Neural cell (in vitro differentiated cells): ENCODE results near the gene ABHD4. TPM values are rescaled to one million over a fixed set of nuclear protein-coding genes. Genes with fewer than 3 reads are reported as not detected.
A peak's percentile ranks its signal among the peaks of the same experiment; 100 is the strongest.

Source experiments
- H2AFZ ChIP-seq: fragments of 200-600, 300-800 bp; sonication (generic), shearing (Covaris generic); 2 replicates; pipeline ENCODE4 v1.6.0; 2014; ENCODE audit warnings: low read depth, mild to moderate bottlenecking, antibody characterized with exemption, low read length, moderate library complexity
- H3F3A ChIP-seq: fragments of 200-600 bp; shearing (Covaris generic); 2 replicates; pipeline ENCODE4 v1.6.1; 2016; ENCODE audit warnings: mild to moderate bottlenecking, moderate library complexity, mixed read lengths, antibody characterized with exemption, low read length; ENCODE audit not compliant: insufficient read depth, poor library complexity, severe bottlenecking
- H3K27ac ChIP-seq: fragments of 200-600, 300-800 bp; sonication (generic), shearing (Covaris generic); 2 replicates; pipeline ENCODE4 v1.5.1; 2014; ENCODE audit warnings: mild to moderate bottlenecking, low read length, moderate library complexity
- H3K27me3 ChIP-seq: fragments of 300-800, 200-600 bp; sonication (generic), shearing (Covaris generic); 2 replicates; pipeline ENCODE4 v1.6.0; 2014; ENCODE audit warnings: mild to moderate bottlenecking, low read depth, low read length, moderate library complexity; ENCODE audit not compliant: insufficient read depth
- H3K36me3 ChIP-seq: fragments of 300-800, 200-600 bp; sonication (generic), shearing (Covaris generic); 2 replicates; pipeline ENCODE4 v1.5.1; 2014; ENCODE audit warnings: mild to moderate bottlenecking, antibody characterized with exemption, low read length, moderate library complexity; ENCODE audit not compliant: insufficient read depth
- H3K4me2 ChIP-seq: fragments of 300-800, 200-600 bp; sonication (generic), shearing (Covaris generic); 2 replicates; pipeline ENCODE4 v1.6.0; 2014; ENCODE audit warnings: mild to moderate bottlenecking, low read length
- H3K4me3 ChIP-seq: fragments of 300-800, 200-600 bp; sonication (generic), shearing (Covaris generic); 2 replicates; pipeline ENCODE4 v1.5.1; 2014; ENCODE audit warnings: mild to moderate bottlenecking, low read length, moderate library complexity
- H3K79me2 ChIP-seq: fragments of 200-600 bp; shearing (Covaris generic); replicated peaks from 2 replicates; pipeline ENCODE4 v1.6.0; 2014; ENCODE audit warnings: mild to moderate bottlenecking, low read length, moderate library complexity; ENCODE audit not compliant: insufficient read depth
- H3K9ac ChIP-seq: fragments of 300-800, 200-600 bp; sonication (generic), shearing (Covaris generic); 2 replicates; pipeline ENCODE4 v1.6.1; 2016; ENCODE audit warnings: mild to moderate bottlenecking, low read length, mixed read lengths
- H3K9me2 ChIP-seq: fragments of 200-600 bp; shearing (Covaris generic); 2 replicates; pipeline ENCODE4 v1.6.1; 2016; ENCODE audit warnings: mild to moderate bottlenecking, low read length, mixed read lengths; ENCODE audit not compliant: insufficient read depth
- H3K9me3 ChIP-seq: fragments of 200-600, 300-800 bp; sonication (generic), shearing (Covaris generic); 2 replicates; pipeline ENCODE4 v1.6.1; 2016; ENCODE audit warnings: mild to moderate bottlenecking, mixed run types, low read length, moderate library complexity, mixed read lengths
- H4K20me1 ChIP-seq: fragments of 200-600 bp; shearing (Covaris generic); 2 replicates; pipeline ENCODE4 v1.6.1; 2016; ENCODE audit warnings: mild to moderate bottlenecking, mixed run types; ENCODE audit not compliant: insufficient read depth
- EP300 ChIP-seq: fragments of 450-650 bp; conservative IDR thresholded peaks from 2 replicates; pipeline ENCODE4 v1.6.1; 2014; ENCODE audit warnings: antibody characterized with exemption, mild to moderate bottlenecking, moderate library complexity; ENCODE audit not compliant: poor library complexity, severe bottlenecking
- EZH2 ChIP-seq: fragments of 200-600, 300-800 bp; shearing (Covaris generic), sonication (generic); IDR thresholded peaks from 2 replicates; pipeline ENCODE4 v1.6.1; 2014; ENCODE audit warnings: antibody characterized with exemption, low read length, borderline replicate concordance, mild to moderate bottlenecking; ENCODE audit not compliant: insufficient read depth, poor library complexity, severe bottlenecking
- MXI1 ChIP-seq: fragments of 450-650 bp; conservative IDR thresholded peaks from 2 replicates; pipeline ENCODE4 v1.6.1; 2014; ENCODE audit warnings: antibody characterized with exemption, mild to moderate bottlenecking; ENCODE audit not compliant: poor library complexity, severe bottlenecking
- POLR2AphosphoS5 ChIP-seq: IDR thresholded peaks from 2 replicates; pipeline ENCODE4 v1.6.1; 2012
- RAD21 ChIP-seq: fragments of 450-650 bp; conservative IDR thresholded peaks from 2 replicates; pipeline ENCODE4 v1.6.1; 2014; ENCODE audit warnings: antibody characterized with exemption, mild to moderate bottlenecking, moderate library complexity
- SMC3 ChIP-seq: fragments of 450-650 bp; conservative IDR thresholded peaks from 2 replicates; pipeline ENCODE4 v1.6.1; 2014; ENCODE audit warnings: antibody characterized with exemption, mild to moderate bottlenecking, moderate library complexity; ENCODE audit not compliant: poor library complexity
- TAF1 ChIP-seq: IDR thresholded peaks from 2 replicates; pipeline ENCODE4 v1.6.1; 2012; ENCODE audit warnings: low read depth
- polyA plus RNA-seq: library from polyadenylated mRNA; depleted of rRNA; stranded (reverse); fragments of >200 nt; gene quantifications from 2 replicates; pipeline ENCODE4 v1.2.3, GENCODE V29; 2014
- TF ChIP-seq, protein P1 (sequence below): fragments of 450-650 bp; IDR thresholded peaks from 2 replicates; pipeline ENCODE4 v1.5.1; 2014; ENCODE audit warnings: antibody characterized with exemption, mild to moderate bottlenecking, moderate library complexity; ENCODE audit not compliant: poor library complexity, severe bottlenecking
- TF ChIP-seq, protein P2 (sequence below): IDR thresholded peaks from 2 replicates; pipeline ENCODE4 v1.6.1; 2012; ENCODE audit warnings: borderline replicate concordance

Gene ABHD4
- polyA plus RNA-seq, 1 donor from 2014 or later: 2.6 TPM

DNA sequence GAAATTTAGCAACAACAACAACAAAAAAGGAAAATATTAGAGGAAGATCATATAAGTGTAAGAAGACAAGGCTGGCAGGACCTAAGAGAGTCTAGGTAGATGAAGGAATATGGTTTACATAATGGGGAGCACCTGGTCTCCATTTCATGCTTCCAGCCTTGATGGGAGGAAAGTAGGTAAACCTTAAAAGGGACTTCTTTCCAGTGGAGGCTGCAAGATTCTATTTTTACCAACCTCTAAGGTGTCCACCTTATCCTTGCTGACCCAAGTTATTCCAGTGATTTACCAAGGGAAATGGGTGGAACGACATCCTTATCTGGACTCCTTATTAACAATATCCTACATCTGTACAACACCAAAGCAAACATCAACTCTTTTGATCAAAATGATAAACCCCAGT is 39.1 kb upstream of the ABHD4 start:
- no peaks in the 10 kb centered on the region for H3K27me3 ChIP-seq
- H2AFZ ChIP-seq: no peak overlapping the region
- H3K9ac ChIP-seq: no peak overlapping the region
- H3K27ac ChIP-seq: no peak overlapping the region
- no peak for TF ChIP-seq TAF1
- TF ChIP-seq EP300: no peak
- TF ChIP-seq, protein P1, sequence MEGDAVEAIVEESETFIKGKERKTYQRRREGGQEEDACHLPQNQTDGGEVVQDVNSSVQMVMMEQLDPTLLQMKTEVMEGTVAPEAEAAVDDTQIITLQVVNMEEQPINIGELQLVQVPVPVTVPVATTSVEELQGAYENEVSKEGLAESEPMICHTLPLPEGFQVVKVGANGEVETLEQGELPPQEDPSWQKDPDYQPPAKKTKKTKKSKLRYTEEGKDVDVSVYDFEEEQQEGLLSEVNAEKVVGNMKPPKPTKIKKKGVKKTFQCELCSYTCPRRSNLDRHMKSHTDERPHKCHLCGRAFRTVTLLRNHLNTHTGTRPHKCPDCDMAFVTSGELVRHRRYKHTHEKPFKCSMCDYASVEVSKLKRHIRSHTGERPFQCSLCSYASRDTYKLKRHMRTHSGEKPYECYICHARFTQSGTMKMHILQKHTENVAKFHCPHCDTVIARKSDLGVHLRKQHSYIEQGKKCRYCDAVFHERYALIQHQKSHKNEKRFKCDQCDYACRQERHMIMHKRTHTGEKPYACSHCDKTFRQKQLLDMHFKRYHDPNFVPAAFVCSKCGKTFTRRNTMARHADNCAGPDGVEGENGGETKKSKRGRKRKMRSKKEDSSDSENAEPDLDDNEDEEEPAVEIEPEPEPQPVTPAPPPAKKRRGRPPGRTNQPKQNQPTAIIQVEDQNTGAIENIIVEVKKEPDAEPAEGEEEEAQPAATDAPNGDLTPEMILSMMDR: no peak
- no peak for TF ChIP-seq RAD21
- TF ChIP-seq SMC3: no peak
- no peak for TF ChIP-seq POLR2AphosphoS5
- TF ChIP-seq EZH2: no peak
- no peak for TF ChIP-seq MXI1
- TF ChIP-seq, protein P2, sequence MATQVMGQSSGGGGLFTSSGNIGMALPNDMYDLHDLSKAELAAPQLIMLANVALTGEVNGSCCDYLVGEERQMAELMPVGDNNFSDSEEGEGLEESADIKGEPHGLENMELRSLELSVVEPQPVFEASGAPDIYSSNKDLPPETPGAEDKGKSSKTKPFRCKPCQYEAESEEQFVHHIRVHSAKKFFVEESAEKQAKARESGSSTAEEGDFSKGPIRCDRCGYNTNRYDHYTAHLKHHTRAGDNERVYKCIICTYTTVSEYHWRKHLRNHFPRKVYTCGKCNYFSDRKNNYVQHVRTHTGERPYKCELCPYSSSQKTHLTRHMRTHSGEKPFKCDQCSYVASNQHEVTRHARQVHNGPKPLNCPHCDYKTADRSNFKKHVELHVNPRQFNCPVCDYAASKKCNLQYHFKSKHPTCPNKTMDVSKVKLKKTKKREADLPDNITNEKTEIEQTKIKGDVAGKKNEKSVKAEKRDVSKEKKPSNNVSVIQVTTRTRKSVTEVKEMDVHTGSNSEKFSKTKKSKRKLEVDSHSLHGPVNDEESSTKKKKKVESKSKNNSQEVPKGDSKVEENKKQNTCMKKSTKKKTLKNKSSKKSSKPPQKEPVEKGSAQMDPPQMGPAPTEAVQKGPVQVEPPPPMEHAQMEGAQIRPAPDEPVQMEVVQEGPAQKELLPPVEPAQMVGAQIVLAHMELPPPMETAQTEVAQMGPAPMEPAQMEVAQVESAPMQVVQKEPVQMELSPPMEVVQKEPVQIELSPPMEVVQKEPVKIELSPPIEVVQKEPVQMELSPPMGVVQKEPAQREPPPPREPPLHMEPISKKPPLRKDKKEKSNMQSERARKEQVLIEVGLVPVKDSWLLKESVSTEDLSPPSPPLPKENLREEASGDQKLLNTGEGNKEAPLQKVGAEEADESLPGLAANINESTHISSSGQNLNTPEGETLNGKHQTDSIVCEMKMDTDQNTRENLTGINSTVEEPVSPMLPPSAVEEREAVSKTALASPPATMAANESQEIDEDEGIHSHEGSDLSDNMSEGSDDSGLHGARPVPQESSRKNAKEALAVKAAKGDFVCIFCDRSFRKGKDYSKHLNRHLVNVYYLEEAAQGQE: no peak
- H3K4me2 ChIP-seq: no peak overlapping the region
- no peaks in the 10 kb centered on the region for H3K9me2 ChIP-seq
- H3K79me2 ChIP-seq: no peaks in the 10 kb centered on the region
- H4K20me1 ChIP-seq: no peaks in the 10 kb centered on the region
- no peaks in the 10 kb centered on the region for H3K9me3 ChIP-seq
- no peak overlapping the region for H3K4me3 ChIP-seq
- H3F3A ChIP-seq: no peaks in the 10 kb centered on the region
- no peaks in the 10 kb centered on the region for H3K36me3 ChIP-seq

DNA sequence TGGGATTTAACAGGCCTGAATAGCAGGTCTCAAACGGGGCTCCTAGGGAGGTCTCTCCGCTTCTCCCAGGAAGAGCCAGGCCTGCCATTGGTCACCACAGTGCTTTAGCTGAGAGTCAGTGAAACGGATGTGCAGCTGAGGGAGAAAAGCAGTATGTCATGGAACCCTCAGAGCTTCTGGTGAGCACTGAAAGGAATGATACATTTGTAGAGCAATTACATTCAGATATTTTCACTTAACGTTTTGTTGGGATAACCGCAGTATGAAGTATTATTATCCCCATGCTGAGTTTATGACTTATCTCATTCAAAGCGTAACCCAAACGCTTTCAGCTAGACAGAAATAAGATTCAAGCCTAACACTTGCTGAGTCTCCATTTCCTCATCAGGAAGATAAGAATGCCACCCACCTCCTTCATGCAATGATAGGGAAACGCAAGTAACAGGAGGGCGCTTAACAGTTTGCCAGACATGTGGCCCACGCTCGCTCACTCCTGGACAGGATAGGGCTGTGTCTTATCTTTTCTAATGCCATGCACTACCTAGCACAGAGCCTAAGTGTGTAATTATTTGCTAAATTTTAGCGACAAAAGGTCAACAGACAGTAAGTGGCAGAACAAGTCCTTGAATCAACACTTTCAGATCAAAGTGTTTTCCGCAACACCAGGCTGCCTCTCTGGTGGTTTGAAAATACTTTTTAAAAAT is 37.3 kb upstream of the ABHD4 start:
- Histone ChIP-seq H3F3A (no peaks in the 10 kb centered on the region), H3K4me3 (no peak overlapping the region), H3K27me3 (no peaks in the 10 kb centered on the region), H2AFZ (no peak overlapping the region), H3K36me3 (no peaks in the 10 kb centered on the region), H3K27ac (no peak overlapping the region), H3K4me2 (no peak overlapping the region), H4K20me1 (no peaks in the 10 kb centered on the region), H3K9me3 (no peaks in the 10 kb centered on the region), H3K79me2 (no peaks in the 10 kb centered on the region), H3K9ac (no peak overlapping the region), H3K9me2 (no peaks in the 10 kb centered on the region)
- TF ChIP-seq POLR2AphosphoS5: peak; percentile 16
- TF ChIP-seq SMC3: no peak
- TF ChIP-seq, protein P1: no peak
